M059J (cell line): ENCODE data around the gene NDOR1. TPM values are rescaled to one million over a fixed set of nuclear protein-coding genes. Genes with fewer than 3 reads are reported as not detected.
A peak's percentile ranks its signal among the peaks of the same experiment; 100 is the strongest.

Experiments
- DNase-seq: peaks from one replicate; pipeline ENCODE4 v3.0.0-alpha.2; 2012; ENCODE audit warnings: low read depth
- total RNA-seq: library from RNA; depleted of rRNA; stranded (reverse); fragments of >200 nt; shearing (Covaris generic); gene quantifications from 2 replicates; pipeline ENCODE4 v1.2.3, GENCODE V29; 2014

NDOR1 gene
- total RNA-seq, 1 experiment from 2014 or later: 17.6 TPM

DNA sequence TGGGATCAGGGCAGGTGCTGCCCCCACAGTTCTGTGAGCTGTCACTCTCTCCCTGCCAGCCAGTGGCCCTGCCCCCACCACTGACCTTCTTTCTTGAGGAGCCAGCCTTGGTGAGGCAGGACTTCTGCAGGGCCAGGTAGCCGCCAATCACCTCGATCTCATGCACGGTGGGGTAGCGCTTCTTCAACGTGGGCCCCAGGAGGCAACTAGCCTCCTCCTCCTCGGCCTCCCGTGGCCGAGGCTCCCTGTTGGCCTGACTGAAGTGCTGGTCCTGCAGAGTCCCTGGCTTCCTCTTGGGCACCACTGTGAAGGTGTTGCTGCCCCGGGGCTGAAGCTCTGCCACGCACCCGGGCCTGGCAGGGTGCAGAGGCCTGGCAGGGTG lies 6.6 kb upstream of the NDOR1 start:
- DNase-seq: no peak

DNA sequence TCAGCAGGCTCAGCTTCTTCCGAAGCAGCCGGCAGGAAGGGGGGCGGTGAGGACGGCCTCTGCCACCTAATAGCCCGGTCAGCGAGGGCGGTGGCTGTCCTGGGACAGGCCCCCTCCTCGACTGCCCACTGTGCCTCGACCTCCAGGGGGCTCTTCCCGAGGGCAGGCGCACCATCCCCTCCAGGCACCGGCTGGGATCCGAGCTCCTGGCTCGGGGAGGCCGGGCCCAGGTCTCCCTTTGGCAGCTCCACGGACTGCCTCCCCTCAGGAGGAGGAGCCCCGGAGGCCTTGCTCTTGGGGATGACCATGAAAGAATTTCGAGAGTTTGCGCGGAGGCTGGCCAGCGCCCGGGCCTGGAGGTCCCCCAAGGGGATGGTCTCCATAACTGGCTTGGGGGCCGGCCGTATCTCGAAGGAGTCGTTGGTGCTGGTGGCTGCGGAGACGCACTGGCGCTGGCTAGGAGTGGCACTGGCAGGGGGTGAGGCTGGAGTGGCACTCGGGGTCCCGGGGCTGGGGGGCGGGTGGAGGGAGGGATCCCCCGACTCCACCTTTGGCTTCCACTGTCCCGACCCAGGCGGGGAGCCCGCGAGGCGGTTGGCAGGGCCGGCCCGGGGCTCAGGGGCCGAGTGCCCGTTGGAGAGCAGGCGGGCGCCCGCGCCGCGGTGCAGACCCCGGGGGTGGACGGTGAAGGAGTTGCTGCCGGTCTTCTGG lies 5.9 kb upstream of the NDOR1 start:
- DNase-seq: no peak

DNA sequence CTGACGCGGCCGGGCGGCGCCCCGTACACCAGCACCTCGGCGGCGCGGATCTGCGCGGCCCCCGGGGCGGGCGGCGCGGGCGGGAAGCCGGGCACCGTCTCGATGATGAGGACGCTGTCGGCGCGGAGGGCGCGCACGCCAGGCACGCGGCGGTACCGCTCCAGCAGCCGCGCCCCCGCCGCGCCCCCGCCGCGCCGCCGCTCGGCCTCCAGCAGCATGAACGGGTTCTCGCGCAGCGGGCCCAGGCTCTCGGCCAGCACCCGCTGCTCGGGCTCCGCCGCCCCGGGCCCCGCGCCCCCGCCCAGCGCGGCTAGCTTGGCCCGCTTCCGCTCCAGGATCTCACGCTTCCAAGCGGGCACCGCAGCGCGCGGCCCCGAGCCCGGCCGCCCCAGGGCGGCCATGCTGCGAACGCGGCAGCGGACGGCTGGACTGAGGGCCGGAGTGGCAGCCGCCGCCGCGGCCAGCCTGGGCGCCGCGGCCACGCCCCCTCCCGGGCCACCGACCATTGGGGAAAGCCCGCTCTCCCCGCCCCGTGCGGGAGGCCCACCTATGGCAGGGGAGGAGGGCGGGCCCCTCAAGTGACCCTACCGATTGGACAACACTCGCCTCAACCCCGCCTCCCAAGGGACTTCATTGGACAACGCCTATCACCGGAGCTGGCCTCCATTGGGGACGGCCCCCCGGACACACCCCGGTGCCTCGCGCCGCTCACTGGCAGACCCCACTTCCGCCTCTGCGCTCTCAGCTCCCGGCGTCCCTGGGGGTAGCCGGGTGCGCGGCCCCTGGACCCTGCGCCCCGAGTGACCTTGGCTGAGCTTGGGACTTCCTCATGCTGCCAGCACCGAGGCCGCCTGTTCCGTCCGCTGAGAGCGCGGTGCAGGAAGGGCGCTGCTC lies 4.9 kb upstream of the NDOR1 start, which contains the start of gene TPRN:
Gene TPRN (minus strand): TSS at position 431 of the 894 bp plus-strand sequence. CDS start 30 bp downstream, at position 401.
- DNase-seq: peak; percentile 99

DNA sequence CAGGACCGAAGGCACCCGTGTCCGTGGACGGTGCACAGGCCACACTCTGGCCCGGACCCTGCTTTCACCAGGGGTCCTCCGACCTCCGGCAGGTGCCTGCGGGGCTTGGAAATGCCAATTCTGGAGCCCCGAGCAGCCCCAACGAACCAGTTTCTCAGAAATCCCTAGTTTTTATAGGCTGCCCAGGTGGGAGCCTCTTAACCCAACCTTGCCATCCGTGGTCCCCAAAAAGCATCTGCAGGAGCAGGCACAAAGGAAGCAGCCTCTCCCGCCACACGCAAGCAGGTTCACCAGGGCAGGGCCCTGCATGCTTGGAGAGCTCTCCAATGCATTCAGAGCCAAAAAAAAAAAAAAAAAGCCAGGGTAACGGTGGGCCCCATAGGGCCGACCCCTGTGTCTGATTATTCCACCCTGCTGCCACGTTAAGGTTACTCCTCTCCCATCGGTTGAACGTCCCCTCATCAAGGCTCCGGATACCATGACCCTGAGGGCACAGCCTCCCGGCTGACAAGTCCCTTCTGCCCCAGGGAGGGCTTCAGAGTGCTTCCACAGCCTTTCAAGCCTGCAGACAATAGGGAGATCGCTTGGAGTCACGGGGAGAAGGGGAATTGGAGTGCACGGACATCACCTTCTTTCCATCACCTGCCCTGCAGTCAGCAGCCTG lies 4.2 kb upstream of the NDOR1 start:
- DNase-seq: no peak

DNA sequence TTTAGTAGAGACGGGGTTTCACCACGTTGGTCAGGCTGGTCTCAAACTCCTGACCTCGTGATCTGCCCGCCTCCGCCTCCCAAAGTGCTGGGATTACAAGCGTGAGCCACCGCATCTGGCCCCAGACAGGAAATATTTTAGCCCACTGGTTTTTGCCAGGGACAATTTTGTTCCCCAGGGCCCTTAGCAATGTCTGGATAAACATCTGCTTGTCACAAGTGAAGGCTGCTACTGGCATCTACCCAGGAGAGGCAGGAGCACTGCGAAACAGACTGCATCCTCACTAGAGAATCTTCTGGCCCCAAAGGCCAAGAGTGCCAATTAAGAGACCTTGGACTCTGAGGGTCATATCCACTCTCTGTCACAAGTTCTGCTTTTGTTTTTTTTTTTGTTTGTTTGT lies 2.5 kb upstream of the NDOR1 start:
- DNase-seq: no peak

DNA sequence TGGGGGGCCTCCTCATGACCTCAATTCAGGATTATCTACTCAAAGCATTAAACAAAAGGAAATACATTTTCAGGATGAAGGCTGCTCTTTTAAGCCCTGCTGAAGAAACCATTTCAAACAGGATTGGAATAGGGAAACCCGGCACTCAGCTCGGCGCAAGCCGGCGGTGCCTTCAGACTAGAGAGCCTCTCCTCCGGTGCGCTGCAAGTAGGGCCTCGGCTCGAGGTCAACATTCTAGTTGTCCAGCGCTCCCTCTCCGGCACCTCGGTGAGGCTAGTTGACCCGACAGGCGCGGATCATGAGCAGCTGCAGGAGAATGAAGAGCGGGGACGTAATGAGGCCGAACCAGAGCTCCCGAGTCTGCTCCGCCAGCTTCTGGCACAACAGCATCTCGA lies 772 bp upstream of the NDOR1 start:
- no peak for DNase-seq

DNA sequence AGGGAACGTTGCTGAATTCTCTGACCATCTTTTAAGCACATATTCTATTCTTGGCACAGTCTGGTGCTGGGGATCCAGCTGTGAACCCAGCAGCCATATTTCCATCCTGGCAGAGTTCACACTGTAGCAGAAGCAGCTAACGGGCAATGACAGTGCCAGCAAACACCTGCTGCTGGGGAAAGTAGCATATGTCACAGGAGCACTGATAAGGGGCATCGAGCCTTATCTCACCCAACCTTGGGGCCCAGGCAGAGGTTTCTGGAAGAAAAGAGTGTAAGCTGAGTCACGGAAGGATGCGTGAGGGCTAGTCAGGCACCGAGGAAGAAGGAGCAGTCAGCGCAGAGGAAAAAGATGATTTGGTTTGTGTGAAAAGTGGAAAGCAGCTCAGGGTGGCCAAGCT lies 1.1 kb downstream of the NDOR1 start:
- no peak for DNase-seq

DNA sequence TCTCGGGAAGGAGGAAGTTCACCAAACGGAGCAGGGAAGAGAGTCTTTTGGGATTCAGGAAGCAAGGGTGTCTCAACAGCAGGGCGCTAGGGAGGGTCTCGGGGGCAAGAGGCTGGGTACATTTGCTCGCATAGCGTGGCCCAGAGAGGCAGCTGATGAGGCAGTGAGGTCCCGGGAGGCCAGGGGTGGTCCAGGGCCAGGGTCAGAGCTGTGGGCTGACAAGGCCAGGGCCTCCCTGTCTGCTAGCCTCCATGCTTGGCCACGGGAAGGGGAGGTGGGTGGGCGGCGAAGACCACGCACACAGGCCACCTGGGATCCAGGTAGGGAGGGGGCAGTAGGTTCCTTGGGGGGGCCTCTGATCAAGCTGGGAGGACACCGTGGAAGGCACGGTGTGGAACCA lies 6.0 kb downstream of the NDOR1 start:
- DNase-seq: no peak

DNA sequence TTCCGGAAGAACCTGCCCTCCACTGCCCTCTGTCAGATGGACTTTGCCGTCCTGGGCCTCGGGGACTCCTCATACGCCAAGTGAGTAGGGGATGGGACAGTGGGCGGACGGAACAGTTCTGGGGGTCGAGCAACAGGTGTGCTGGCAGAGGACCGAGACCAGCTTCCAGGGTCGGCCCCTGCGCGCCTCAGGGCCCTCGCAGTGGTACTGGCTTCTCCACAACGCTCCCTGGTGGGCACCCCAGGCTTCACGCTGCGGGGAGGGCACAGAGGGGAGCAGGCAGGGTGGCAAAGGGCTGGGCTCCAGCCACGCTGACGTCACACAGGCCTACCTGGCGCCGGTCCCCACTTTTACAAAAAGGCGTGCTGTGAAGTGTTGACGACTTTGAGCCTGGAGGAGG lies 7.0 kb downstream of the NDOR1 start:
- DNase-seq: no peak

DNA sequence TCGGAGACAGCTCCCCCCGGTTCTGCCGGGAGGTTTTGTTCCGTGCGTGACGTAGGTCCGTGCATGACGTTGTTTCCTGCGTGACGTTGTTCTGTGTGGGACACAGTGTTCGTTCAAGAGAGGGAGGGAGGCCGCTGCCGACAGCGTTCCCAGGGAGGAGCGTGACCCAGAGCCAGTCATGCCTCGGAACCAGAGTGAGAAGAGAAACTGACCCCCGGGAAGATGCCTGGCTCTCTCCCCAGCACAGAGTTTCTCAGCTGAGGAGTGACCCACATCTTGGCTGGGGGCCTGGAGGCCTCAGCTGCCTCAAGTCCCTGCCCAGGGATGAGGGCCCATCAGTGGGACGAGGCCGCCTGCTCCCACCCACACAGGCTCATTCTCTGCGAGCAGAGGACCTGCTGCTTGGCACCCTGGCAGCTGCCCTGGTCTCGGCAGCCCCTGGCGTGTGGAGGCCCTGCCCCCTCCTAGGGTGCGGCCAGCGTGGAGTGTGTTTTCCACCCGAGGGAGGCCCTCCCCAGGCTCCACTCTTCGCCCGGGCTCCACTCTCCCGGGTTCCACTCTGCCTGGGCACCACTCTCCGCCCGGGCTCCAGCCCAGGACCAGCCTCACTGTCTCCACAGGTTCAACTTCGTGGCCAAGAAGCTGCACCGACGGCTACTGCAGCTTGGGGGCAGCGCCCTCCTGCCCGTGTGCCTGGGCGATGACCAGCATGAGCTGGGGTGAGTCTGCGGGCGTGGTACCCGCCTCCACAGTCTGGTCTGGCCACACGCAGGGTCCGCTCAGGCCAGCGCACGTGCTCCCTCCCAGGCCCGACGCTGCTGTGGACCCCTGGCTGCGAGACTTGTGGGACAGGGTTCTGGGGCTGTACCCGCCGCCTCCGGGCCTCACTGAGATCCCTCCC lies 7.9 kb downstream of the NDOR1 start:
- no peak for DNase-seq

DNA sequence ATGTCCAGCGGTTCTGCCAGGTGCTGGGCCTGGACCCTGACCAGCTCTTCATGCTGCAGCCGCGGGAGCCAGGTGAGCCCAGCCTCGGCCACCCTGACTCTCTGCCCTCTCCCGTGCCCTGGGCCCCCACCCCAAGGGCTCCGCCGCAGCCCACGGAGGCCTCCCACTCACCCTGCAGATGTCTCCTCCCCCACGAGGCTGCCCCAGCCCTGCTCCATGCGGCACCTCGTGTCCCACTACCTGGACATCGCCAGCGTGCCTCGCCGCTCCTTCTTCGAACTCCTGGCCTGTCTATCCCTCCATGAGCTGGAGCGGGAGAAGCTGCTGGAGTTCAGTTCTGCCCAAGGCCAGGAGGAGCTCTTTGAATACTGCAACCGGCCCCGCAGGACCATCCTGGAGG lies 9.1 kb downstream of the NDOR1 start:
- DNase-seq: no peak

DNA sequence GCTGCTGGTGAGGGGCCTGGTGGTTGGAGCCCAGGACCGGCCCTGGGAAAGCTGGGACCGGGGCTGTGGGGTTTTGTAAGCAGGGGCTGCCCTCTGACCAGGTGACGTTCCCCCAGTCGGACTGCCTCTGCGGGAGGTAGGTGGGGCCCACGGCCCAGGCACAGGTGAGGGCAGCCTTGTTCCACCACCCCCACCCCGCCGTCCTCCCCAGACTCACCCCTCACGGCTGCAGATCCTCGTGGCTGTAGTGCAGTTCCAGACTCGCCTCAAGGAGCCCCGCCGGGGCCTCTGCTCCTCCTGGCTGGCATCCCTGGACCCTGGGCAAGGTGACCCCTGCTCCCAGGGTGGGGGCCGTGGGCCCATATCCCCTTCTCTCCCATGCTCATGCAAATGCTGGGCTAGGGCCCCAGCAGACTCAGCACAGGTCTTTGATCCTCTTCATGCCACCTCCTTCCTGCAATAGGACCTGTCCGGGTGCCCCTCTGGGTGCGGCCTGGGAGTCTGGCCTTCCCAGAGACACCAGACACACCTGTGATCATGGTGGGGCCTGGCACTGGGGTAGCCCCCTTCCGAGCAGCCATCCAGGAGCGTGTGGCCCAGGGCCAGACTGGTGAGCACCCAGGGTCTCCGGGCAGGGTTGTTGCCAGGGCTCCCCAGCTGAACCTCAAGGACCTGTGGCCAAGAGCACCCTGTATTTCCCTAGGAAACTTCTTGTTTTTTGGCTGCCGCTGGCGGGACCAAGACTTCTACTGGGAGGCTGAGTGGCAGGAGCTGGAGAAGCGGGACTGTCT lies 9.9 kb downstream of the NDOR1 start:
- DNase-seq: no peak

DNA sequence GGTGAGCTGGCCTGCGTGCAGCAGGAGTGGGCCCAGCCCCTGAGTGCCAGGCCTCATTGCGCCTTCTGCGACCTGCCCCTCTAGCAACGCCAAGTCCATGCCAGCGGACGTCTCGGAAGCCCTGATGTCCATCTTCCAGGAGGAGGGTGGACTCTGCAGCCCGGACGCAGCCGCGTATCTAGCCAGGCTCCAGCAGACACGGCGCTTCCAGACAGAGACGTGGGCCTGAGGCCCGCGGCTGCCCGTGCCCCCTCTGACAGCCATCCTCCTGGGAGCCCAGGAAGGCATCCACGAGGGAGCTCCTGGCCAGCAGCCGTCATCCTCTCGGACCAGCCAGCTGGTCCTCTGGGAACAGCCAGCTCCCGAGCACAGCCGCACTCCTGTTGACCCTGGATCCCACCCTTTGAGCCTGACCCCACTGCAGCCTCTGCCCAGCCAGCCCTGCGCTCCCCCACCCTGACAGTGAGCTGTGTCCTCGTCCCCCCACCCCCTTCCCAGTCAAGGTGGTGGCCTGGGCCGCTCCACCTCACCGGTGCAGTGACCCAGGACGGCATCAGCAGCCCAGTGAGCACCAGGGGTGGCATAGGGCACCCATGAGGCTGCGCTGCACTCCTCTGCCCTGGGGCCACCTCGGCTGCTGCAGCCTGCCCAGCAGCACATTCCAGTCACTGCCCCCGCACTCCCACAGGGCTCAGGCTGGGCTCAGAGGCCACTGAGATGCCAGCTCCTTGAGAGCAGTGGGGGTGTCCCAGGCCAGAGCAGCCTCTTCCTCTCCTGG lies 10.9 kb downstream of the NDOR1 start:
- DNase-seq: no peak

DNA sequence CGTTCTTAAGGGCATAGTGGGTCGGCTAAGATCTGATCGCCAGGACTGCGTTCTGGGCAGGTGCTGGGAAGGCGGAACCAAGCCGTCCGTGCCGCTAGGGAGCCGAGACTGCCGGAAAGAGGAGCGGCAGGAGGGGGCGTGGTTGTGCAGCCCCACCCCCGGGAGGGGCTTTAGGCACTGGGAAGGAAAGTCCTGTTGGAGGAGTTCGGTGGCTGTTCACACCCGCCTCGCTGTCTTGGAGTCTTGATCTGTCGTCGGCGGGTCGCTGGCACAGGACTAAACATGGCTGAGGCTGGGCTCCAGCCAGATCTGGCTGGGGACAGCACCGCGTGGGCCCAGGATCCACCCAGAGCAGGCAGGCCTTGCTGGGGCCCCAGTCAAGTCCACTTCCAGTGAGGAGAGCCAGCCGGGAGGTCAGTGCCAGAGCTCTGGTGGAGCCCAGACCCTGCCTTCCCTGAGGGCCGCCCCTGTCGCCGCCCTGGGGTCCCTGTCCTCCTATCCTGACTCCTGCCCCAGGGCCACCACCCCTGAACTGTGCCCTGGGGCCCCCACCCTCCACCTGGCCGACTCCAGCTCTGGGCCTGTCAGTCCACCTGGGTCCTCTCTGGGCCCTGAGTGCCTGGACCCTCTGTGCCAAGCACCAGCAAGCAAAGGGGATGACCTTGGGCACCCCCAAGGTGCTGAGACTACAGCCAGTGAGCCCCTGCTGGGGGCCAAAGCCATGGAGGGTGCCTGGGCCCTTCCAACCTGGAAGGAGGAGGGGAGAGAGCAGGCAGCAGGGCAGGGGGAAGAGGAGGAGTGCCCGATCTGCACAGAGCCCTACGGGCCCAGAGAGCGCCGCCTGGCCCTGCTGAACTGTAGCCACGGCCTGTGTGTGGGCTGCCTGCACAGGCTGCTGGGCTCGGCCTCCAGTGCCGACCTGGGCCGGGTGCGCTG lies 12.0 kb downstream of the NDOR1 start:
- no peak for DNase-seq

DNA sequence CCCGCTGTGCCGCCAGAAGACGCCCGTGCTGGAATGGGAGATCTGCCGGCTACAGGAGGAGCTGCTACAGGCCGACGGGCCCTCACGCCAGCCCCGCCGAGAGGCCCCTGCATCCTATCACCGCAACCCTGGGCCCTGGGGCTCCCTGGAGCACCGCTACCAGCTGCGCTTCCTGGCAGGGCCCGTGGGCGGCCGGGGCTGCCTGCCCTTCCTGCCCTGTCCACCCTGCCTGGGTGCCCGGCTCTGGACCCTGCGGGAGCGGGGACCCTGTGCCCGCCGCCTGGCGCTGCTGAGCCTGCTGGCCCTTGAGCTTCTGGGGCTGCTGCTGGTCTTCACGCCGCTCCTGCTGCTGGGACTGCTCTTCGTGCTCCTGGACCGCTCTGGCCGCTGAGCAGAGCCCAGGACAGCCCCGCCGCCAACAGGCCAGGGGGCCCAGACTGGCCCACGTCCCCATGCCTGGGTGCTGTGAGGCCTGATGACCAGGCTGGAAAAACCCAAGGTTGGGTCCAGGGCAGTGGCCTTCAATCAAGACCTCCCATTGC lies 12.8 kb downstream of the NDOR1 start:
- DNase-seq: no peak

DNA sequence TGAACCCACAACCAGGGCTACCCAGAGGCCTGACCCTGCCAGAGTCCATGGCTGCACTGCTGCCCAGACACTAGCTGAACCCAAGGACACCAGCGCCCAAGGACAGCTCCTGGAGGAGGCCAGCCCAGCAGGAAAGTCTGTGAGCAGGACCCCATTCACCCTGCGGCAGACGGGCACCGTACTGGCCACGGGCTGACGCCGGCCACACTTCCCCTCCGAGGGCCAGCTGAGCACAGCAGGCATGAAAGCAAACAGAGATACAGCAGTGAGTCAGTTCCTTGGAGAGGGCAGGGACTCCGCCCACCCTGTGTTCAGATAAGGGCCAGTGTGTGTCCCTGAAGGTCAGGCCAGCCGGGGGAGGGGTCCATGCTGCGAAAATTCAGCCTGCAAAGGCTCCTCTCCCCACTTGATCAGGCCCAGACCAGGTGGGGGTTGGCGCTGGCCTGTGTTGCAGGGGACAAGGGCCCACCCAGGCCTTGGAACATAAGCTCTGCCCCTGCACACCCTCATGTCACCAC lies 13.3 kb downstream of the NDOR1 start:
- peak; percentile 59 for DNase-seq

DNA sequence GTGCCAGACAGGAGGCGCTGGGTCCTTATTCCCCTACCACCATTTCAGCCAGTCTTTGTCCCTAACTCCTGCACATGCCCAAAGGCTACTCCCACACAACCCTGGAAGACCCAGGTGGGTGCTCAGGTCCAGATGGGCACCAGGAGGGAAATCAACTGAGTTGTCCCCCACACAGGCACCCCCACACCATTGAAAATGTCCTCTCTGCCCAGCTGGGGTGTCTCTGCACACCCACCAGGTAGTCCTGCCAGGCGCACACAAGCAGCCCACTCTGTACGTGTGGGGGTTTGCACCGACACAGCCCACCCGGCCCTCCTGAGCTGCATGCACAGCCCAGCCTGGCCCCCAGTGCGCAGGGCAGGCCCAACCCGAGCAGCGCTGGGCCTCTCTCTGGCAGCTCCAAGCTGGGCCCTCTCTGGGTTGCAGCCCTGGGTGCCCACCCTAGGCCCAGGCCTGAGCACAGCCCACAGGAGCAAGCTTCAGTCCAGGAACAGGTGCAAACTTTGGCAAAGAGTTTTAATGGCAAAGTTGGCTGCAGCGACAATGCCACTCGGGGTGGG lies 14.3 kb downstream of the NDOR1 start:
- DNase-seq: no peak
